DOHH2 (cell line): ENCODE measurements around the gene MKRN2OS.

Experiments
- CTCF ChIP-seq: fragments of 200-600 bp; sonication (generic); IDR thresholded peaks from one replicate; pipeline ENCODE4 v1.5.1; 2014; ENCODE audit warnings: antibody characterized with exemption, mild to moderate bottlenecking, low read depth, low read length; ENCODE audit not compliant: poor library complexity, severe bottlenecking
- EZH2phosphoT487 ChIP-seq: fragments of 200-600 bp; sonication (generic); IDR thresholded peaks from 2 replicates; pipeline ENCODE4 v1.6.1; 2017; ENCODE audit warnings: borderline replicate concordance, mild to moderate bottlenecking, antibody characterized with exemption, low read length, moderate library complexity, mixed read lengths

DNA sequence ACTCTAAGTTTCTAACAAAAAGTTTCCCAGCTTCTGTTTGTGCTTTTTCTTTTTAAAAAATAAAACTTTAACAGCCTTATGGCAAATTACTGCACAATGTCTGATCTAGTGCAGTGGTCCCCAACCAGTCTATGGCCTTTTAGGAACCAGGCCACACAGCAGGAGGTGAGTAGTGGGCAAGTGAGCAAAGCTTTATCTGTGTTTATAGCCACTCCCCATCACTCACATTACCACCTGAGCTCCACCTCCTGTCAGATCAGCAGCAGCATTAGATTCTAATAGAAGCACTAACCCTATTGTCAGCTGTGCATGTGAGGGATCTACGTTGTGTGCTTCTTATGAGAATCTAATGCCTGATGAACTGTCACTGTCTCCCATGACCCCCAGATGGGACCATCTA lies 17.2 kb upstream of the MKRN2OS start:
- TF ChIP-seq CTCF, result no peak
- TF ChIP-seq EZH2phosphoT487, result no peak
